BLaER1 (cell line): ENCODE results near the gene FZD10.

Experiments
- H3K27ac ChIP-seq: shearing (Covaris generic); formaldehyde crosslinking; 2 replicates; pipeline ENCODE4 v1.8.1; 2022
- H3K27me3 ChIP-seq: shearing (Covaris generic); formaldehyde crosslinking; 2 replicates; pipeline ENCODE4 v1.8.1; 2022
- H3K36me3 ChIP-seq: shearing (Covaris generic); formaldehyde crosslinking; 2 replicates; pipeline ENCODE4 v1.8.1; 2022
- H3K4me1 ChIP-seq: shearing (Covaris generic); formaldehyde crosslinking; 2 replicates; pipeline ENCODE4 v1.8.1; 2022
- H3K4me2 ChIP-seq: shearing (Covaris generic); formaldehyde crosslinking; 2 replicates; pipeline ENCODE4 v1.8.1; 2022
- H3K4me3 ChIP-seq: shearing (Covaris generic); formaldehyde crosslinking; 2 replicates; pipeline ENCODE4 v1.8.1; 2022
- H3K9ac ChIP-seq: shearing (Covaris generic); formaldehyde crosslinking; 2 replicates; pipeline ENCODE4 v1.8.1; 2022
- H3K9me3 ChIP-seq: shearing (Covaris generic); formaldehyde crosslinking; 2 replicates; pipeline ENCODE4 v1.8.1; 2022
- H4K20me1 ChIP-seq: shearing (Covaris generic); formaldehyde crosslinking; 2 replicates; pipeline ENCODE4 v1.8.1; 2022
- Cebpa-rat ChIP-seq: shearing (Covaris generic); IDR thresholded peaks from 2 replicates; pipeline ENCODE4 v1.8.1; 2022

The FZD10 gene

GRCh38 chr12:130199581-130200390 lies 37.5 kb downstream of the FZD10 start:
- TF ChIP-seq Cebpa-rat, result no peak
- H3K4me2 ChIP-seq, result no peak overlapping the region
- no peaks in the 10 kb centered on the region for H3K27me3 ChIP-seq
- no peaks in the 10 kb centered on the region for H3K9me3 ChIP-seq
- H3K9ac ChIP-seq, result no peak overlapping the region
- no peak overlapping the region for H3K4me3 ChIP-seq
- H3K36me3 ChIP-seq, result no peaks in the 10 kb centered on the region
- no peaks in the 10 kb centered on the region for H4K20me1 ChIP-seq
- no peaks in the 10 kb centered on the region for H3K4me1 ChIP-seq
- H3K27ac ChIP-seq, result no peak overlapping the region

- Histone ChIP-seq H3K4me2 (no peak overlapping the region), H3K27me3 (no peaks in the 10 kb centered on the region), H3K9me3 (no peaks in the 10 kb centered on the region), H3K27ac (no peak overlapping the region), H3K4me1 (no peaks in the 10 kb centered on the region), H4K20me1 (no peaks in the 10 kb centered on the region), H3K36me3 (no peaks in the 10 kb centered on the region), H3K9ac (no peak overlapping the region), H3K4me3 (no peak overlapping the region)
- TF ChIP-seq Cebpa-rat, result no peak
Observed at GRCh38 chr12:130200445-130200844, 38.2 kb downstream of the FZD10 start.

GRCh38 chr12:130201037-130201436 lies 38.8 kb downstream of the FZD10 start:
- H4K20me1 ChIP-seq, result no peaks in the 10 kb centered on the region
- no peaks in the 10 kb centered on the region for H3K36me3 ChIP-seq
- H3K27me3 ChIP-seq, result no peaks in the 10 kb centered on the region
- H3K9me3 ChIP-seq, result no peaks in the 10 kb centered on the region
- TF ChIP-seq Cebpa-rat, result no peak
- H3K9ac ChIP-seq, result no peak overlapping the region
- no peaks in the 10 kb centered on the region for H3K4me1 ChIP-seq
- no peak overlapping the region for H3K27ac ChIP-seq
- H3K4me3 ChIP-seq, result no peak overlapping the region
- no peak overlapping the region for H3K4me2 ChIP-seq

- Histone ChIP-seq H3K4me3 (no peak overlapping the region), H3K9ac (no peak overlapping the region), H3K9me3 (no peaks in the 10 kb centered on the region), H3K4me2 (no peak overlapping the region), H3K27ac (no peak overlapping the region), H3K27me3 (no peaks in the 10 kb centered on the region), H3K36me3 (no peaks in the 10 kb centered on the region), H3K4me1 (no peaks in the 10 kb centered on the region), H4K20me1 (no peaks in the 10 kb centered on the region)
- TF ChIP-seq Cebpa-rat, result no peak
Observed at GRCh38 chr12:130202201-130202600, 39.9 kb downstream of the FZD10 start.

- H3K9ac ChIP-seq, result no peak overlapping the region
- H3K4me2 ChIP-seq, result no peak overlapping the region
- no peaks in the 10 kb centered on the region for H3K36me3 ChIP-seq
- H3K9me3 ChIP-seq, result no peaks in the 10 kb centered on the region
- no peaks in the 10 kb centered on the region for H4K20me1 ChIP-seq
- no peak for TF ChIP-seq Cebpa-rat
- H3K27ac ChIP-seq, result no peak overlapping the region
- no peaks in the 10 kb centered on the region for H3K27me3 ChIP-seq
- H3K4me3 ChIP-seq, result no peak overlapping the region
- no peaks in the 10 kb centered on the region for H3K4me1 ChIP-seq
Observed at GRCh38 chr12:130203151-130203550, 40.9 kb downstream of the FZD10 start.

GRCh38 chr12:130204541-130204953 lies 42.3 kb downstream of the FZD10 start:
- H4K20me1 ChIP-seq, result no peaks in the 10 kb centered on the region
- H3K27me3 ChIP-seq, result no peaks in the 10 kb centered on the region
- no peaks in the 10 kb centered on the region for H3K4me1 ChIP-seq
- H3K9me3 ChIP-seq, result no peaks in the 10 kb centered on the region
- no peaks in the 10 kb centered on the region for H3K36me3 ChIP-seq
- no peak overlapping the region for H3K27ac ChIP-seq
- no peak for TF ChIP-seq Cebpa-rat
- no peak overlapping the region for H3K4me2 ChIP-seq
- H3K4me3 ChIP-seq, result no peak overlapping the region
- no peak overlapping the region for H3K9ac ChIP-seq

DNA sequence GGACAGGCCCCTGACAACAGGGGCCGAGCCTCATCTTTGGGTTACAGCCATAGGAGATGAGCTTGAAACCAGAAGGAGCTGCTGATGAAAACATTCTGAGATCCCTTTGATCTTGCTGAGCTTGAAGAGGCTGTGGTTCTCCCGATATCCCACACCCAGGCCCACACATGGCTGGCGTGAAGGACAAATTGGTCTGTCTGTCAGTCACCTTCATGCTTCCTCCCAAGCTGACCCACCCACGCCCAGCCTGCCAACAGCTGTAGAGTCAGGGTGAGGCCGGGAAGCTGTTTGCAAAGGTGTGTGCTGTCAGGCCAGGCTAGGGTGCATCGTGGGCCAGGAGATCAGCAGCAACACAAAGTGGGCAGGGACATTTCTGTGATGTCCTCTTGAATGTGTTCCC lies 43.2 kb downstream of the FZD10 start:
- H3K9ac ChIP-seq, result no peak overlapping the region
- TF ChIP-seq Cebpa-rat, result no peak
- H3K4me2 ChIP-seq, result no peak overlapping the region
- H4K20me1 ChIP-seq, result no peaks in the 10 kb centered on the region
- no peaks in the 10 kb centered on the region for H3K4me1 ChIP-seq
- H3K4me3 ChIP-seq, result no peak overlapping the region
- no peaks in the 10 kb centered on the region for H3K36me3 ChIP-seq
- no peaks in the 10 kb centered on the region for H3K27me3 ChIP-seq
- no peaks in the 10 kb centered on the region for H3K9me3 ChIP-seq
- H3K27ac ChIP-seq, result no peak overlapping the region

DNA sequence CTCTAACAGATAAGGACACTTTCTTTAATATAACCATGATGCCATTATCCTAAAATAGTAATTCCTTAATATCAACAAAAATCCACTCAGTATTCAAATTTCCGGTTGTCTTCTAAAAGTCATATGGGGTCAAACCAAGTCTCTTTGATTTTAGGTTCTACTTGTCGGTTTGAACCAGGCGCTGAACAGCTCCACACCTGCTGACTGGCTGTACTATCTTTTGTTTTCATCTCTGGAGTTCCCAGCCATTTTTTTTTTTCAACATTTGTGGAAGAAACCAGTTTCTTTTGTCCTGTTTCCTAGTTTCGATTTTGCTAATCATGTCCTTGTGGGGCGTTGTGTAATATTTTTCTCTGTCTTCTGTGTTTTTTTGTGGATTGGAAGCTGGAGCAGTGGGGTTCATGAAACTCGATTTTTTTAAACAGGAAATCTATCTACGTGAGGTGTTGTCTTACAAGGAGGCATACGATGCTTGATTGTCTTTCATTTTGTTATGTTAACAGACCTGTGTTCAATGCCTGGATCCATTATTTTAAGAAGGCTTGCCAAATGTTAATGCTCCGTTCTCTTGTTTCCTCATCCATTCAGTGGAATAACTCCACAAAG lies 50.2 kb downstream of the FZD10 start:
- Histone ChIP-seq H3K4me1 (no peaks in the 10 kb centered on the region), H3K4me3 (no peak overlapping the region), H3K9ac (no peak overlapping the region), H3K9me3 (no peaks in the 10 kb centered on the region), H4K20me1 (no peaks in the 10 kb centered on the region), H3K36me3 (no peaks in the 10 kb centered on the region), H3K4me2 (no peak overlapping the region), H3K27ac (no peak overlapping the region), H3K27me3 (no peaks in the 10 kb centered on the region)
- no peak for TF ChIP-seq Cebpa-rat

DNA sequence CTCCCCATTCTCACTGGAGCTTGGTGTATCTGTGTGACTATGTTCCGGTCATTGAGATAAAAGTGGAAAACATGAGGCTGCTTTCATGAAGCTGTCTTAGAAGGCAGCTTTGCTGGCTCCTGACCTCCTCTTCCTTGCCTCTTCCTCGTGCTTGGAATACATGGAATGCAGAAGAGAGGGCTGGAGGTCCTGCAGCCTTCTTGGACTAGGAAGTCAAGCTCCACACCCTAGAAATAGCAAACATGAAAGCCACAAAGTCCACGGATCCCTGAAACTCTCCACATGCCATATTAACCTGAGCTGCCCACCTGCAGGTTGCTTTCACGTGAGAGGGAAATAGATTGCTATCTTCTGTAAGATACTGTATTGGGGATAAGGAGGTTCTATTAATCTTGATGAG lies 51.0 kb downstream of the FZD10 start:
- H4K20me1 ChIP-seq, result no peaks in the 10 kb centered on the region
- no peak overlapping the region for H3K27ac ChIP-seq
- no peaks in the 10 kb centered on the region for H3K4me1 ChIP-seq
- no peak overlapping the region for H3K4me2 ChIP-seq
- H3K36me3 ChIP-seq, result no peaks in the 10 kb centered on the region
- no peaks in the 10 kb centered on the region for H3K27me3 ChIP-seq
- no peaks in the 10 kb centered on the region for H3K9me3 ChIP-seq
- H3K9ac ChIP-seq, result no peak overlapping the region
- TF ChIP-seq Cebpa-rat, result no peak
- no peak overlapping the region for H3K4me3 ChIP-seq

DNA sequence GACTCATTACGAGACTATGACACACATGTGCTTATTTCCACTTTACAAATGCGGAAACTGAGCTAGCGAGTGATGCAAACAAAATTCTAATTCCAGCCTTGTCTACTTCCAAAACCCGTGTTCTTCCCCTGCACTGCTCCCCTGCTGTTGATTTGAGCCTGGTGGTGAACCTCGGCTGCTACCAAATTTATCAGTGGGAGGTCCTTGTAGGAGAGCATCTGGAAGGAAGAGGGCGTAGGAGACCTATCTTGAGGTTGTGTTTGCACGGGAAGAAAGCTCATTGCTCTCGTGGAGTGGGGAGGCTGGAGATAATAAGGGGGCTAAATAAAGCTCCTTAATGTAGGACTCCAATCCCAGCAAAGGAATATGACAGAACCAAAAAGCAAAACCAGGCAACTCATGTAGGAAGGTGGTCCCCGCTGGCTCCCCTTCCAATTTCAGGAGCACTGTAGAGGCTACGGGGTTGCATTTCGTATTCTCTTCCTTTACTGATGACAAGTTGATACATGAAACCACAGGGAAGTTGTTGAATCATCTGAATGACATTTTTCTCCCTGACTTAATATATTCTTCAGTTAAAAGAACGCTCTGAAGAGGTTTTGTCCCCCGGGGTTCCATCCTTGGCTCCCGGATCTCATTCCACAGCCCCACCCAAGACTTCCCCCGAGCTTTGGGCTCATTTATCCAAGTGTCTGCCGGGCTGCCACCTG lies 52.6 kb downstream of the FZD10 start:
- Histone ChIP-seq H4K20me1 (no peaks in the 10 kb centered on the region), H3K9me3 (no peaks in the 10 kb centered on the region), H3K4me1 (no peaks in the 10 kb centered on the region), H3K9ac (no peak overlapping the region), H3K4me3 (no peak overlapping the region), H3K4me2 (no peak overlapping the region), H3K36me3 (no peaks in the 10 kb centered on the region), H3K27ac (no peak overlapping the region), H3K27me3 (no peaks in the 10 kb centered on the region)
- no peak for TF ChIP-seq Cebpa-rat
